DND-41 (cell line): ENCODE data around the gene HDAC8.

Experiments used
- ATAC-seq: fragments of 200-7000 bp; cut with Tn5 transposase; 3 replicates; pipeline ENCODE4 v1.9.1; 2021; ENCODE audit warnings: low read depth; ENCODE audit not compliant: insufficient read depth
- DNase-seq: peaks from one replicate; pipeline ENCODE4 v3.0.0-alpha.2; 2020
- H2AFZ ChIP-seq: 2 replicates; pipeline ENCODE4 v1.6.0; 2012; ENCODE audit warnings: low read depth, low read length
- H3K27ac ChIP-seq: 2 replicates; pipeline ENCODE4 v1.5.1; 2012; ENCODE audit warnings: low read length, inconsistent platforms
- H3K27me3 ChIP-seq: fragments of 200-600 bp; sonication (generic); 2 replicates; pipeline ENCODE4 v1.6.0; 2012; ENCODE audit warnings: low read length, mild to moderate bottlenecking, inconsistent platforms; ENCODE audit not compliant: insufficient read depth, poor library complexity
- H3K36me3 ChIP-seq: 2 replicates; pipeline ENCODE4 v1.5.1; 2012; ENCODE audit warnings: low read length, inconsistent platforms; ENCODE audit not compliant: insufficient read depth
- H3K4me1 ChIP-seq: 2 replicates; pipeline ENCODE4 v1.5.1; 2012; ENCODE audit warnings: mild to moderate bottlenecking, low read length; ENCODE audit not compliant: insufficient read depth
- H3K4me2 ChIP-seq: 2 replicates; pipeline ENCODE4 v1.6.0; 2012; ENCODE audit warnings: mild to moderate bottlenecking, moderate library complexity, low read length, inconsistent platforms; ENCODE audit not compliant: insufficient read depth
- H3K4me3 ChIP-seq, 2 experiments: fragments of 200-600 bp in 1 of 2; shearing (Covaris generic) in 1 of 2; 2 replicates each; pipeline ENCODE4 v1.5.1; 2012 to 2016; ENCODE audit warnings: inconsistent platforms in 2 of 2, low read length in 2 of 2, mild to moderate bottlenecking in 2 of 2, low read depth in 1 of 2, moderate library complexity in 1 of 2
- H3K79me2 ChIP-seq: 2 replicates; pipeline ENCODE4 v1.6.0; 2012; ENCODE audit warnings: low read length, inconsistent platforms; ENCODE audit not compliant: insufficient read depth
- H3K9ac ChIP-seq: 2 replicates; pipeline ENCODE4 v1.6.0; 2012; ENCODE audit warnings: low read depth, mild to moderate bottlenecking, inconsistent platforms, low read length, moderate library complexity
- H3K9me3 ChIP-seq: 2 replicates; pipeline ENCODE4 v1.5.1; 2012; ENCODE audit warnings: low read length, moderate library complexity, mild to moderate bottlenecking, inconsistent platforms; ENCODE audit not compliant: insufficient read depth, severe bottlenecking
- H4K20me1 ChIP-seq: 2 replicates; pipeline ENCODE4 v1.6.0; 2012; ENCODE audit warnings: low read length; ENCODE audit not compliant: insufficient read depth
- CTCF ChIP-seq: IDR thresholded peaks from 2 replicates; pipeline ENCODE4 v1.5.1; 2012; ENCODE audit warnings: borderline replicate concordance, low read length, moderate library complexity, mild to moderate bottlenecking; ENCODE audit not compliant: poor library complexity, severe bottlenecking; ENCODE audit errors: extremely low read depth
- EZH2 ChIP-seq: IDR thresholded peaks from 3 replicates; pipeline ENCODE4 v1.6.1; 2012; ENCODE audit warnings: borderline replicate concordance, low read depth, mild to moderate bottlenecking, moderate library complexity, low read length, inconsistent platforms; ENCODE audit not compliant: severe bottlenecking

Gene HDAC8

GRCh38 chrX:72351606-72352334, 220.9 kb downstream of the HDAC8 start:
- Histone ChIP-seq H3K27me3 (no peaks in the 10 kb centered on the region), H4K20me1 (no peaks in the 10 kb centered on the region), H3K27ac (no peak overlapping the region), H2AFZ (no peak overlapping the region), H3K4me3 (no peak overlapping the region), H3K36me3 (peaks cover 4% of the 10 kb centered on the region; the same call in 1 of the 2 replicates), H3K79me2 (no peaks in the 10 kb centered on the region), H3K9ac (no peak overlapping the region), H3K4me1 (no peaks in the 10 kb centered on the region), H3K9me3 (no peaks in the 10 kb centered on the region), H3K4me2 (no peak overlapping the region)
- TF ChIP-seq CTCF, result no peak
- no peak for TF ChIP-seq EZH2
- ATAC-seq (no peak), DNase-seq (no peak)

GRCh38 chrX:72349190-72349589, 223.5 kb downstream of the HDAC8 start:
- Histone ChIP-seq H3K36me3 (peaks cover 4% of the 10 kb centered on the region; the same call in 1 of the 2 replicates), H3K4me3 (no peak overlapping the region), H3K4me1 (no peaks in the 10 kb centered on the region), H3K4me2 (no peak overlapping the region), H4K20me1 (no peaks in the 10 kb centered on the region), H2AFZ (no peak overlapping the region), H3K9me3 (no peaks in the 10 kb centered on the region), H3K9ac (no peak overlapping the region), H3K79me2 (no peaks in the 10 kb centered on the region), H3K27ac (no peak overlapping the region), H3K27me3 (no peaks in the 10 kb centered on the region)
- DNase-seq (no peak), ATAC-seq (no peak)
- no peak for TF ChIP-seq EZH2
- TF ChIP-seq CTCF, result no peak

- no peaks in the 10 kb centered on the region for H3K79me2 ChIP-seq
- no peak overlapping the region for H3K4me2 ChIP-seq
- H3K4me1 ChIP-seq, result no peaks in the 10 kb centered on the region
- ATAC-seq (no peak), DNase-seq (no peak)
- H2AFZ ChIP-seq, result no peak overlapping the region
- H4K20me1 ChIP-seq, result no peaks in the 10 kb centered on the region
- TF ChIP-seq CTCF (no peak), EZH2 (no peak)
- H3K9ac ChIP-seq, result no peak overlapping the region
- H3K4me3 ChIP-seq, result no peak overlapping the region
- H3K36me3 ChIP-seq, result peaks cover 4% of the 10 kb centered on the region; the same call in 1 of the 2 replicates
- H3K27ac ChIP-seq, result no peak overlapping the region
- no peaks in the 10 kb centered on the region for H3K9me3 ChIP-seq
- H3K27me3 ChIP-seq, result no peaks in the 10 kb centered on the region
These were observed 224.2 kb downstream of the HDAC8 start for GRCh38 chrX:72348247-72348979.
